Vagina (tissue), 2 donors: ENCODE measurements around the gene LMNTD1. TPM values are rescaled to one million over a fixed set of nuclear protein-coding genes. Genes with fewer than 3 reads are reported as not detected.

ENCODE experiments used
- DNase-seq, 2 donors: peaks; one replicate each; pipeline ENCODE4 v3.0.0-alpha.2; 2017; ENCODE audit errors: extremely low spot score in 2 of 2
- H3K27ac ChIP-seq: fragments of 200-600 bp; sonication (generic); one replicate; pipeline ENCODE4 v1.5.1; 2019
- H3K27me3 ChIP-seq: fragments of 200-600 bp; sonication (generic); one replicate; pipeline ENCODE4 v1.5.1; 2019
- H3K36me3 ChIP-seq, 2 donors: fragments of 200-600 bp; sonication (generic); one replicate each; pipeline ENCODE4 v1.5.1; 2017 to 2019
- H3K4me1 ChIP-seq: fragments of 200-600 bp; sonication (generic); one replicate; pipeline ENCODE4 v1.5.1; 2019
- H3K4me3 ChIP-seq, 2 donors: fragments of 200-600 bp; sonication (generic); 1 replicate in 1 of 2; 2 replicates in 1 of 2; pipeline ENCODE4 v1.5.1; 2016 to 2019
- H3K9me3 ChIP-seq: fragments of 200-600 bp; sonication (generic); one replicate; pipeline ENCODE4 v1.5.1; 2019
- POLR2A ChIP-seq, 2 donors: fragments of 450-650 bp; IDR thresholded peaks; one replicate each; pipeline ENCODE4 v1.6.1; 2017; ENCODE audit warnings: antibody characterized with exemption in 2 of 2, mild to moderate bottlenecking in 2 of 2, moderate library complexity in 2 of 2
- POLR2AphosphoS5 ChIP-seq, 2 donors: sonication (generic); formaldehyde crosslinking; IDR thresholded peaks; one replicate each; pipeline ENCODE4 v1.9.0; 2017; ENCODE audit warnings: antibody characterized with exemption in 2 of 2, mild to moderate bottlenecking in 2 of 2, low read depth in 1 of 2; ENCODE audit not compliant: insufficient read depth in 1 of 2
- intact Hi-C: fragments of 100-400 bp; cut with DNase I; formaldehyde crosslinking; loops from one replicate; pipeline ENCODE4 v1.15.1; 2023
- total RNA-seq: library from RNA; depleted of rRNA; stranded (reverse); fragments of >200 nt; gene quantifications from one replicate; pipeline ENCODE4 v1.2.3, GENCODE V29; 2016
- TF ChIP-seq, protein P1 (sequence below), 3 experiments: fragments of 450-650 bp in 2 of 3; fragments of 200-600 bp in 1 of 3; sonication (generic) in 1 of 3; IDR thresholded peaks; one replicate each; pipeline ENCODE4 v1.5.1; 2017 to 2019; ENCODE audit warnings: antibody characterized with exemption in 3 of 3, mild to moderate bottlenecking in 2 of 3, moderate library complexity in 2 of 3

Gene LMNTD1
- total RNA-seq, 1 donor from 2014 or later = not detected

DNA sequence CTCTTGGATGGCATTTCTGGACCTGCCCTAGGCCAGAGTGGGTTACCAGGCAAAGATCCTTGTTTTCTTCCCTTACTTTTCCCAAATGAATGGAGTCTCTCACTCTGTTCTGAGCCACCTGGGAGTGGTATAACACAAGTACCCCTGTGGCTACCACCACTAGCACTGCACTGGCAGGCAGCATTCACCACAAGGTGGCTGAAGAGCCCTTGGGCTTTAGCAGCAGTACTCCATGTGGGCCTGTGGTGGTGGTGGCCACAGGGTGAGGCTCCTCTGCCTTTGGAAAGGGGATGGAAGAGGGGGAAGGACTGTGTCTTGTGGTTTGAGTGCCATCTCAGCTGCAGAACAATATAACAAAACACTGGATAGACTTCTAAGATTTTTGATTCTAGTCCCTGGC is 38.1 kb upstream of the LMNTD1 start:
- H3K4me1 ChIP-seq = no peaks in the 10 kb centered on the region
- no peaks in the 10 kb centered on the region for H3K27me3 ChIP-seq
- intact Hi-C loops = no loop called here
- no peaks in the 10 kb centered on the region for H3K36me3 ChIP-seq
- no peak for DNase-seq
- H3K9me3 ChIP-seq = peaks cover 3% of the 10 kb centered on the region
- H3K4me3 ChIP-seq = no peak overlapping the region
- no peak overlapping the region for H3K27ac ChIP-seq
- TF ChIP-seq, protein P1, sequence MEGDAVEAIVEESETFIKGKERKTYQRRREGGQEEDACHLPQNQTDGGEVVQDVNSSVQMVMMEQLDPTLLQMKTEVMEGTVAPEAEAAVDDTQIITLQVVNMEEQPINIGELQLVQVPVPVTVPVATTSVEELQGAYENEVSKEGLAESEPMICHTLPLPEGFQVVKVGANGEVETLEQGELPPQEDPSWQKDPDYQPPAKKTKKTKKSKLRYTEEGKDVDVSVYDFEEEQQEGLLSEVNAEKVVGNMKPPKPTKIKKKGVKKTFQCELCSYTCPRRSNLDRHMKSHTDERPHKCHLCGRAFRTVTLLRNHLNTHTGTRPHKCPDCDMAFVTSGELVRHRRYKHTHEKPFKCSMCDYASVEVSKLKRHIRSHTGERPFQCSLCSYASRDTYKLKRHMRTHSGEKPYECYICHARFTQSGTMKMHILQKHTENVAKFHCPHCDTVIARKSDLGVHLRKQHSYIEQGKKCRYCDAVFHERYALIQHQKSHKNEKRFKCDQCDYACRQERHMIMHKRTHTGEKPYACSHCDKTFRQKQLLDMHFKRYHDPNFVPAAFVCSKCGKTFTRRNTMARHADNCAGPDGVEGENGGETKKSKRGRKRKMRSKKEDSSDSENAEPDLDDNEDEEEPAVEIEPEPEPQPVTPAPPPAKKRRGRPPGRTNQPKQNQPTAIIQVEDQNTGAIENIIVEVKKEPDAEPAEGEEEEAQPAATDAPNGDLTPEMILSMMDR (IDR thresholded peaks at IDR 0.05) = no peak
- TF ChIP-seq POLR2A (IDR thresholded peaks at IDR 0.05) (no peak), POLR2AphosphoS5 (IDR thresholded peaks at IDR 0.05; ENCODE audit: insufficient read depth in 1 of 2, low read depth in 1 of 2) (no peak)

DNA sequence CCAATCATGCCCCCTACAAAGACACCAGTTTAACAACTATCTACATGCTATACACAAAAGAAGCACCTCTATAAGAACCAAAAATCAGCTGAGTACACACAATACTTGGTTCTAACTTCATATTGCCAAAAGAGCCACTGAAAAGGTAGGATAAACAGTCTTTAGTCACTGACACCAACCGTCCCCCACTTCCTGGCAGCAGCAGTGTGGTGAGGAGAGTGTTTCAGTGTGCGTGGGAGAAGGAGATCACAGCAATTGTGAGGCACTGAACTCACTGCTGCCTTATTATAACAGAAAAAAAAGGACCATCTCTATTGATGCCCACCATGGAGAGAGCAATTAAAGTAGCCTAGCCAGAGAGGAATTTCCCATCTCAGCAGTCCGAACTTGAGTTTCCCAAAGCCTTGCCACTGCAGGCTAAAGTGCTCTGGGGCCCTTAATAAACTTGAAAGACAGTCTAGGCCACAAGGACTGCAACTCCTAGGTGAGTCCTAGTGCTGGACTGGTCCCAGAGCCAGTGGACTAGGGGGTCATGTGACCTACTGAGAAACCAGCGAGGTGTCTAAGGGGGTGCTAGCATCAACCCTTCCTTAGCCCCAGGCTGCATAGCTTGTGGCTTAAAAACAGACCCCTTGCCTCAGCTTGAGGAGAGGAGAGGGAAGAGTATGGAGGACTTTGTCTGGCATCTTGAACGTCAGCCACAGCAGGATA is 37.1 kb upstream of the LMNTD1 start:
- DNase-seq = no peak
- Histone ChIP-seq H3K36me3 (no peaks in the 10 kb centered on the region), H3K27ac (no peak overlapping the region), H3K27me3 (no peaks in the 10 kb centered on the region), H3K9me3 (peaks cover 3% of the 10 kb centered on the region), H3K4me3 (no peak overlapping the region), H3K4me1 (peaks cover 6% of the 10 kb centered on the region)
- intact Hi-C loops = no loop called here
- TF ChIP-seq, protein P1 (IDR thresholded peaks at IDR 0.05) = no peak
- TF ChIP-seq POLR2A (IDR thresholded peaks at IDR 0.05) = no peak
- TF ChIP-seq POLR2AphosphoS5 (IDR thresholded peaks at IDR 0.05; ENCODE audit: insufficient read depth in 1 of 2, low read depth in 1 of 2) = no peak

DNA sequence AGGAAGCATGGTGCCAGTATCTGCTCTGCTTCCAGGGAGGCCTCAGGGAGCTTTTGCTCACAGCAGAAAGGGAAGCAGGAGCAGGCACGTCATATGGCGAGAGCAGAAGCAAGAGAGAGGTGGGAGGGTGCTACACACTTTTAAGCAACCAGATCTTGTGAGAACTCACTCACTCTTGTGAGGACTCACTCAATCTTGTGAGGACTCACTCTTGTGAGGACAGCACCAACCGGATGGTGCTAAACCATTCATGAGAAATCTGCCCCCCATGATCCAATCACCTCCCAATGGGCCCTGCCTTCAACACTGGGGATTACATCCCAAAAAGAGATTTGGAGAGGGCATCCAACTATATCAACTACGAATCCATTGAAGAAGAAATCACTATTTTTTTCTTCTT is 34.3 kb upstream of the LMNTD1 start:
- Histone ChIP-seq H3K27me3 (no peaks in the 10 kb centered on the region), H3K4me3 (no peak overlapping the region), H3K27ac (no peak overlapping the region), H3K36me3 (no peaks in the 10 kb centered on the region), H3K9me3 (peaks cover 3% of the 10 kb centered on the region), H3K4me1 (peaks cover 15% of the 10 kb centered on the region)
- TF ChIP-seq, protein P1 (IDR thresholded peaks at IDR 0.05) = no peak
- TF ChIP-seq POLR2AphosphoS5 (IDR thresholded peaks at IDR 0.05; ENCODE audit: insufficient read depth in 1 of 2, low read depth in 1 of 2) (no peak), POLR2A (IDR thresholded peaks at IDR 0.05) (no peak)
- no peak for DNase-seq
- intact Hi-C loops = no loop called here

DNA sequence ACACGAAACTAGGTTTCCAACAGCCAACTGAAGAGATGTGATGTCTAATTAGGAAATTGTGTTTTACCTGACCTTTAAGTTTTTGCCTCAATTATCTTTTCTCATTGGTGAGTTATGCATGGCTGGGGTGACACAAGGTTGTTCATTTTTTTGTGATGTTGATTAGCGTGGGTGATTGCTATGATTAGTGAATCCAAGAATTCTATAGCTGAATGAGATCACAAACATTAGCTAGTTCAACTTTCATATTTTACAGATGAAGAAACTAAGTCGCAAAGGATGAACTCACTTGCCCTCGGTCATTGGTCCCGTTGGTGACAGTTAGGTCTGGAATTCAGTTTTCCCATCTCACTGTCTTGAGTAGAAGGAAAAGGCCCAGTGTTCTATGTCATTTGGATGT is 32.6 kb upstream of the LMNTD1 start:
- intact Hi-C loops = no loop called here
- Histone ChIP-seq H3K27me3 (no peaks in the 10 kb centered on the region), H3K27ac (no peak overlapping the region), H3K4me3 (no peak overlapping the region), H3K36me3 (no peaks in the 10 kb centered on the region), H3K9me3 (peaks cover 3% of the 10 kb centered on the region), H3K4me1 (peaks cover 15% of the 10 kb centered on the region)
- no peak for DNase-seq
- no peak for TF ChIP-seq POLR2AphosphoS5 (IDR thresholded peaks at IDR 0.05; ENCODE audit: insufficient read depth in 1 of 2, low read depth in 1 of 2)
- no peak for TF ChIP-seq POLR2A (IDR thresholded peaks at IDR 0.05)
- TF ChIP-seq, protein P1 (IDR thresholded peaks at IDR 0.05) = no peak

DNA sequence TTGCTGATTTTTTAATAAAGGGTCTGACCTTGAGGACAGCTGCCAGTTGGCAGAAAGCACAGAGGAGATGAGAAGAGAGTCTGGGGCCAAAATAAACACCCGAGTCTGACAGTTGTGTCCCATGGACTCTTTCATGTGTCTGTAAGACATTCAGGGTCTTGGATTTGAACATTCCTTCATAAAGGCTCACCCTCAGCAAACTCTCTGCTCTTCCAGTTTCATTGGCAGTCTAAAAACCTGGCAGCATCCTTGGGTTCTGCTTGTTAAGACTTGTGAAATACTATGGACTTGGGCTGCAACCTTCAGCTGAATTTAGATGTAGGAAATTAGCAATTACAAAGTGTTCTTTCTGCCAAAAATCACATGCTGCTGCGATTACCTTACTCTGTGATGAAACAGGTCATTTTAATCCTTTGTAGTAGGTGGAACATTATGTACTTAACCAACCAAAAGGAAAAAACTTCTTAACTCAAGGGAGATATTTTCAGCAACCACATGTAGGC is 32.0 kb upstream of the LMNTD1 start:
- TF ChIP-seq POLR2AphosphoS5 (IDR thresholded peaks at IDR 0.05; ENCODE audit: insufficient read depth in 1 of 2, low read depth in 1 of 2) = peak; percentile 55 to 96
- TF ChIP-seq, protein P1 (IDR thresholded peaks at IDR 0.05) = no peak
- H3K27ac ChIP-seq = no peak overlapping the region
- H3K27me3 ChIP-seq = no peaks in the 10 kb centered on the region
- intact Hi-C loops = no loop called here
- peak in 1 of 2 donors; percentile 95 for DNase-seq
- no peak overlapping the region for H3K4me3 ChIP-seq
- no peaks in the 10 kb centered on the region for H3K36me3 ChIP-seq
- H3K4me1 ChIP-seq = peaks cover 15% of the 10 kb centered on the region
- peaks cover 3% of the 10 kb centered on the region for H3K9me3 ChIP-seq
